HepG2 (cell line): Measurements from ENCODE around the gene PRKCI. TPM values are rescaled to one million over a fixed set of nuclear protein-coding genes. Genes with fewer than 3 reads are reported as not detected.
A peak's percentile ranks its signal among the peaks of the same experiment; 100 is the strongest.

ENCODE experiments used
- ARHGAP35 ChIP-seq: sonication (generic); formaldehyde crosslinking; IDR thresholded peaks from 2 replicates; pipeline ENCODE4 v1.9.0; 2022; ENCODE audit warnings: mild to moderate bottlenecking, inconsistent platforms, moderate library complexity, missing genetic modification reagents, borderline replicate concordance
- BHLHE40 ChIP-seq: IDR thresholded peaks from 2 replicates; pipeline ENCODE4 v1.6.1; 2011; ENCODE audit warnings: low read length, improper control_type of control experiment
- FOSL2 ChIP-seq: sonication (generic); formaldehyde crosslinking; IDR thresholded peaks from 2 replicates; pipeline ENCODE4 v1.4.0; 2020; ENCODE audit warnings: missing genetic modification reagents
- HOXA3 ChIP-seq: sonication (generic); formaldehyde crosslinking; IDR thresholded peaks from 2 replicates; pipeline ENCODE4 v1.5.0; 2020; ENCODE audit warnings: missing genetic modification reagents
- NCOA2 ChIP-seq: sonication (generic); formaldehyde crosslinking; IDR thresholded peaks from 2 replicates; pipeline ENCODE4 v1.8.0; 2022; ENCODE audit warnings: inconsistent platforms
- NPAS2 ChIP-seq: sonication (generic); formaldehyde crosslinking; IDR thresholded peaks from 2 replicates; pipeline ENCODE4 v1.8.0; 2022; ENCODE audit warnings: mild to moderate bottlenecking, missing genetic modification reagents, borderline replicate concordance
- PAXIP1 ChIP-seq: sonication (generic); formaldehyde crosslinking; conservative IDR thresholded peaks from 2 replicates; pipeline ENCODE4 v1.4.0; 2020; ENCODE audit warnings: mild to moderate bottlenecking, missing genetic modification reagents, moderate library complexity
- PITX1 ChIP-seq: sonication (generic); formaldehyde crosslinking; IDR thresholded peaks from 2 replicates; pipeline ENCODE4 v1.5.1; 2020; ENCODE audit warnings: mild to moderate bottlenecking, missing genetic modification reagents
- TIGD3 ChIP-seq: sonication (generic); formaldehyde crosslinking; IDR thresholded peaks from 2 replicates; pipeline ENCODE4 v1.5.1; 2020; ENCODE audit warnings: mild to moderate bottlenecking, missing genetic modification reagents, borderline replicate concordance
- ZBTB4 ChIP-seq: sonication (generic); formaldehyde crosslinking; IDR thresholded peaks from 2 replicates; pipeline ENCODE4 v1.4.0; 2020; ENCODE audit warnings: missing genetic modification reagents, mild to moderate bottlenecking, borderline replicate concordance
- ZFP41 ChIP-seq: sonication (generic); formaldehyde crosslinking; IDR thresholded peaks from 2 replicates; pipeline ENCODE4 v1.4.0; 2020; ENCODE audit warnings: mild to moderate bottlenecking, missing genetic modification reagents, borderline replicate concordance
- ZNF317 ChIP-seq: sonication (generic); formaldehyde crosslinking; IDR thresholded peaks from 2 replicates; pipeline ENCODE4 v1.5.0; 2020; ENCODE audit warnings: mild to moderate bottlenecking, missing genetic modification reagents
- ZNF567 ChIP-seq: sonication (generic); formaldehyde crosslinking; IDR thresholded peaks from 2 replicates; pipeline ENCODE4 v1.8.1; 2023; ENCODE audit warnings: mild to moderate bottlenecking, missing genetic modification reagents, borderline replicate concordance
- ZNF605 ChIP-seq: sonication (generic); formaldehyde crosslinking; IDR thresholded peaks from 2 replicates; pipeline ENCODE4 v1.8.0; 2022; ENCODE audit warnings: mild to moderate bottlenecking, missing genetic modification reagents
- ZNF615 ChIP-seq: sonication (generic); formaldehyde crosslinking; IDR thresholded peaks from 2 replicates; pipeline ENCODE4 v1.5.0; 2020; ENCODE audit warnings: mild to moderate bottlenecking, missing genetic modification reagents, borderline replicate concordance
- ZNF75D ChIP-seq: sonication (generic); formaldehyde crosslinking; IDR thresholded peaks from 2 replicates; pipeline ENCODE4 v1.8.1; 2023; ENCODE audit warnings: missing genetic modification reagents, mild to moderate bottlenecking, borderline replicate concordance
- ZNF772 ChIP-seq: sonication (generic); formaldehyde crosslinking; IDR thresholded peaks from 2 replicates; pipeline ENCODE4 v1.5.0; 2020; ENCODE audit warnings: mild to moderate bottlenecking, missing genetic modification reagents
- ZNF780A ChIP-seq: sonication (generic); formaldehyde crosslinking; IDR thresholded peaks from 2 replicates; pipeline ENCODE4 v1.8.0; 2022; ENCODE audit warnings: mild to moderate bottlenecking, missing genetic modification reagents, moderate library complexity
- ZNF839 ChIP-seq: sonication (generic); formaldehyde crosslinking; IDR thresholded peaks from 2 replicates; pipeline ENCODE4 v1.4.0; 2020; ENCODE audit warnings: missing genetic modification reagents, mild to moderate bottlenecking, borderline replicate concordance
- ZSCAN30 ChIP-seq: sonication (generic); formaldehyde crosslinking; IDR thresholded peaks from 2 replicates; pipeline ENCODE4 v1.5.0; 2020; ENCODE audit warnings: mild to moderate bottlenecking, missing genetic modification reagents
- polyA plus RNA-seq, 8 experiments: library from polyadenylated mRNA; depleted of rRNA in 3 of 8; stranded (reverse) in 7 of 8; unstranded in 1 of 8; fragments of >200 nt; fragmentation: Illumina TruSeq in 4 of 8; extraction: Trizol in 4 of 8; gene quantifications; 2 replicates each; pipeline versions ENCODE4 v1.2.1 to v1.2.3, GENCODE V29; 2011 to 2016; ENCODE audit warnings: low read depth in 4 of 8, missing spikeins in 1 of 8, mixed read lengths in 1 of 8; ENCODE audit not compliant: insufficient read depth in 1 of 8
- total RNA-seq, 5 experiments: library from RNA; depleted of rRNA; stranded (reverse); fragments of >200 nt; fragmentation: Illumina TruSeq; extraction: Trizol; gene quantifications; 2 replicates each; pipeline ENCODE4 v1.2.3, GENCODE V29; 2016; ENCODE audit warnings: low read depth in 1 of 5

The PRKCI gene
- total and polyA plus RNA-seq, 2 of the 13 experiments (the other 11 are each of a cell fraction or from before 2014, with no cell fraction given) = 17.2 to 30.4 TPM

- TF ChIP-seq TIGD3 (CRISPR knock-in tag) (no peak; the same call in 1 of the 2 replicates), ZNF317 (CRISPR knock-in tag) (peak; percentile 52), ZNF839 (no peak), ZNF75D (peak; percentile 46; the same call in 1 of the 2 replicates), FOSL2 (CRISPR knock-in tag) (peak; percentile 50; the same call in 1 of the 2 replicates), ARHGAP35 (CRISPR knock-in tag) (peak; percentile 33; the same call in 1 of the 2 replicates), PITX1 (CRISPR knock-in tag) (peak; percentile 14; the same call in 1 of the 2 replicates), ZFP41 (0 out of 2 replicates have a peak, but pooled peaks have one; percentile 35), ZSCAN30 (0 out of 2 replicates have a peak, but pooled peaks have one; percentile 77), ZNF780A (CRISPR knock-in tag) (no peak), PAXIP1 (CRISPR knock-in tag) (0 out of 2 replicates have a peak, but pooled peaks have one; percentile 42), HOXA3 (CRISPR knock-in tag) (peak; percentile 86), ZNF615 (CRISPR knock-in tag) (0 out of 2 replicates have a peak, but pooled peaks have one; percentile 42), ZNF567 (CRISPR knock-in tag) (peak; percentile 95), NPAS2 (CRISPR knock-in tag) (no peak), ZBTB4 (CRISPR knock-in tag) (peak; percentile 68), NCOA2 (CRISPR knock-in tag) (0 out of 2 replicates have a peak, but pooled peaks have one; percentile 12), ZNF605 (CRISPR knock-in tag) (peak; percentile 53; the same call in 1 of the 2 replicates), ZNF772 (CRISPR knock-in tag) (peak; percentile 67; the same call in 1 of the 2 replicates), BHLHE40 (peak; percentile 63; the same call in 1 of the 2 replicates)
These were observed 41.0 kb upstream of the PRKCI start, which contains the start of gene PHC3 (continued) for GRCh38 chr3:170180908-170181885.
